Measurements from ENCODE around the gene ILDR1. TPM values are rescaled to one million over a fixed set of nuclear protein-coding genes. Genes with fewer than 3 reads are reported as not detected.

ILDR1 gene
- total RNA-seq, 1 donor from 2014 or later: not detected

GRCh38 chr3:121999931-122000330 is 22.1 kb downstream of the ILDR1 start:
- Mint-ChIP-seq H3K27me3 (ENCODE audit: low read depth) (peaks cover 2% of the 10 kb centered on the region), H3K27ac (ENCODE audit: unreplicated experiment) (no peak overlapping the region), H3K36me3 (ENCODE audit: low read depth) (no peaks in the 10 kb centered on the region), H3K4me1 (ENCODE audit: low read depth) (peaks cover 11% of the 10 kb centered on the region), H3K4me3 (ENCODE audit: unreplicated experiment) (no peak overlapping the region), H3K9me3 (ENCODE audit: low read depth) (no peaks in the 10 kb centered on the region)
- TF ChIP-seq CTCF (IDR thresholded peaks at IDR 0.05): no peak
- no peak for DNase-seq (ENCODE audit: low spot score)

GRCh38 chr3:121998611-121999473 is 23.2 kb downstream of the ILDR1 start:
- H3K27ac Mint-ChIP-seq (ENCODE audit: unreplicated experiment): no peak overlapping the region
- TF ChIP-seq CTCF (IDR thresholded peaks at IDR 0.05): no peak
- peaks cover 11% of the 10 kb centered on the region for H3K4me1 Mint-ChIP-seq (ENCODE audit: low read depth)
- H3K36me3 Mint-ChIP-seq (ENCODE audit: low read depth): no peaks in the 10 kb centered on the region
- DNase-seq (ENCODE audit: low spot score): no peak
- no peak overlapping the region for H3K4me3 Mint-ChIP-seq (ENCODE audit: unreplicated experiment)
- no peaks in the 10 kb centered on the region for H3K9me3 Mint-ChIP-seq (ENCODE audit: low read depth)
- H3K27me3 Mint-ChIP-seq (ENCODE audit: low read depth): peaks cover 2% of the 10 kb centered on the region

GRCh38 chr3:121998030-121998580 is 23.9 kb downstream of the ILDR1 start:
- H3K4me3 Mint-ChIP-seq (ENCODE audit: unreplicated experiment): no peak overlapping the region
- no peak for TF ChIP-seq CTCF (IDR thresholded peaks at IDR 0.05)
- DNase-seq (ENCODE audit: low spot score): no peak
- no peak overlapping the region for H3K27ac Mint-ChIP-seq (ENCODE audit: unreplicated experiment)
- H3K4me1 Mint-ChIP-seq (ENCODE audit: low read depth): peaks cover 11% of the 10 kb centered on the region
- H3K9me3 Mint-ChIP-seq (ENCODE audit: low read depth): no peaks in the 10 kb centered on the region
- H3K27me3 Mint-ChIP-seq (ENCODE audit: low read depth): peaks cover 2% of the 10 kb centered on the region
- no peaks in the 10 kb centered on the region for H3K36me3 Mint-ChIP-seq (ENCODE audit: low read depth)

GRCh38 chr3:121997372-121997771 is 24.7 kb downstream of the ILDR1 start:
- TF ChIP-seq CTCF (IDR thresholded peaks at IDR 0.05): no peak
- H3K9me3 Mint-ChIP-seq (ENCODE audit: low read depth): no peaks in the 10 kb centered on the region
- H3K27ac Mint-ChIP-seq (ENCODE audit: unreplicated experiment): no peak overlapping the region
- H3K4me1 Mint-ChIP-seq (ENCODE audit: low read depth): peaks cover 11% of the 10 kb centered on the region
- no peaks in the 10 kb centered on the region for H3K36me3 Mint-ChIP-seq (ENCODE audit: low read depth)
- H3K4me3 Mint-ChIP-seq (ENCODE audit: unreplicated experiment): no peak overlapping the region
- peaks cover 2% of the 10 kb centered on the region for H3K27me3 Mint-ChIP-seq (ENCODE audit: low read depth)
- DNase-seq (ENCODE audit: low spot score): no peak

- no peak overlapping the region for H3K4me3 Mint-ChIP-seq (ENCODE audit: unreplicated experiment)
- no peaks in the 10 kb centered on the region for H3K36me3 Mint-ChIP-seq (ENCODE audit: low read depth)
- TF ChIP-seq CTCF (IDR thresholded peaks at IDR 0.05): no peak
- H3K27me3 Mint-ChIP-seq (ENCODE audit: low read depth): peaks cover 2% of the 10 kb centered on the region
- no peak for DNase-seq (ENCODE audit: low spot score)
- peaks cover 11% of the 10 kb centered on the region for H3K4me1 Mint-ChIP-seq (ENCODE audit: low read depth)
- no peaks in the 10 kb centered on the region for H3K9me3 Mint-ChIP-seq (ENCODE audit: low read depth)
- H3K27ac Mint-ChIP-seq (ENCODE audit: unreplicated experiment): no peak overlapping the region
Observed at GRCh38 chr3:121996441-121996840, 25.6 kb downstream of the ILDR1 start.

Measured in chondrocyte (in vitro differentiated cells).